LNCaP clone FGC (cell line): ENCODE measurements around the gene SMLR1.

Source experiments
- DNase-seq: peaks from one replicate; pipeline ENCODE4 v3.0.0-alpha.2; 2011; ENCODE audit warnings: low read depth
- H3K4me3 ChIP-seq: 2 replicates; pipeline ENCODE4 v1.5.1; 2011; ENCODE audit warnings: mild to moderate bottlenecking, low read depth, low read length, control low read depth
- CTCF ChIP-seq: IDR thresholded peaks from 2 replicates; pipeline ENCODE4 v1.5.1; 2012; ENCODE audit warnings: mild to moderate bottlenecking; ENCODE audit not compliant: control insufficient read depth, insufficient read depth; ENCODE audit errors: extremely low read depth

The SMLR1 gene

GRCh38 chr6:130872250-130873095 lies 45.3 kb downstream of the SMLR1 start:
- H3K4me3 ChIP-seq: no peak overlapping the region
- peak; percentile 10 for DNase-seq
- peak; percentile 92 for TF ChIP-seq CTCF

GRCh38 chr6:130873746-130874145 lies 46.5 kb downstream of the SMLR1 start:
- no peak for TF ChIP-seq CTCF
- H3K4me3 ChIP-seq: no peak overlapping the region
- no peak for DNase-seq

GRCh38 chr6:130879826-130880225 lies 52.6 kb downstream of the SMLR1 start:
- no peak for TF ChIP-seq CTCF
- H3K4me3 ChIP-seq: no peak overlapping the region
- no peak for DNase-seq

- no peak for DNase-seq
- TF ChIP-seq CTCF: no peak
- no peak overlapping the region for H3K4me3 ChIP-seq
Measured at GRCh38 chr6:130882370-130882769, 55.2 kb downstream of the SMLR1 start.

- DNase-seq: peak; percentile 73
- H3K4me3 ChIP-seq: no peak overlapping the region
- TF ChIP-seq CTCF: peak; percentile 90
Measured at GRCh38 chr6:130885392-130886192, 58.4 kb downstream of the SMLR1 start.
